Stimulated activated CD4-positive, alpha-beta T cell treated with anti-CD3 and anti-CD28 coated beads, Interleukin-4, amount 100 ng/mL, for 48 hours (primary cell): Measurements from ENCODE around the gene TBC1D24.

Experiments used
- DNase-seq, 2 donors: peaks; one replicate each; pipeline ENCODE4 v3.0.0-alpha.2; 2020; ENCODE audit warnings: low read depth in 2 of 2

TBC1D24 gene

DNA sequence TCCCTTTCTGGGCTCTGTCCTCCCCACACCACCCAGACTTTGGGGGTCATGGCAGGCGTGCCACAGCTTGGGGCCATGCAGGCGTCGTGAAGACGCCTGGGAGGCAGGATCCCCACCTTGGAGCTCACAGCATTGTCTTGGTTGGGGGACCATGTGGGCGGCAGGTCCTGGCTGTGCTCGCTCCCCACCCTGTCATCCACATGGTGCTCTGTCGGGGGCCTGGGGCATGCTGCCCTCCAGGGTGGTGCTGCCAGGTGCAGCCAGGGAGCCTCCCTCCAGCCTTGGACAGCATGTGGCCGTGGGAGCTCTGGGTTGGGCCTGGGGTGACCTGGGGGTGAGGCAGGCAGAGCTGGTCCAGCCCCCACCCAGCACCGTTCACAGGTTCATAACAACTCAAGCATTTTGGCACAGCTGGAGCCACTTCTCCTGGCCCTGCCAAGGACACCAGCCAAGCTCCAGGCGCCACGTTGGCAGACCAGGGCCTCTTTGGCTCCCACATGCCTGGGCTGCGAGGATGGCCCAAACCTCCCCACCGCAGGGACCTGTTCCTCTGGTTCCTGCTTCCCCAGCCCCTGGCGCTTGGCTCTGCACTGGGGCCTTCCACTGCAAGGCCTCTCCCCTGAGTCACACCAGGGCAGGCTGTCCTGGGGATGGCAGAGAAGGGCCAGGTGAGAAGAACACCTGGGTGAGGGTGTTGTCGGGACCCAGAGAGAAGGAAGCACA is 23.8 kb downstream of the TBC1D24 start:
- no peak for DNase-seq

- DNase-seq = no peak
Measured at GRCh38 chr16:2499454-2499853, 24.5 kb downstream of the TBC1D24 start.

DNA sequence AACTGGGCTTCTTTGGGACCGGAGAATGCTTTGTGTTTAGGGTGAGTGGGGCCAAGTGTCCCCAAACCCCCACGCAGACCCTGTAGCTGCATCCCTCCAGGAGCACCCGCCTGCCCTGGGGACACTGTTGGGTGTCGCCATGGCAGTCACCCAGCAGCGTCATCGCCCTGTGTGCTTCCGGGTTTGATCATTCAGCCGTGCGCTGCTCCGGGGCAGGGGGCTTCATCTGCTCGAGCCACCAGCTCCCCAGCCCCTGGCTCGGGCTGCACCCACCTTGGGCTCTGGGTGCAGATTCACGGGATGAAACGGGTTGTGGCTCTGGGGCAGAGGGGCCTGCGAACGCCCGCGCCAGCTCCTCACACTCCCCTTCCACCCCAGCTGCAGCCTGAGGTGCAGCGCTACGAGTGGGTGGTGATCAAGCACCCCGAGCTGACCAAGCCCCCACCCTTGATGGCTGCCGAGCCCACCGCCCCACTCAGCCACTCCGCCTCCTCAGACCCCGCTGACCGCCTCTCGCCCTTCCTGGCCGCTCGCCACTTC is 25.0 kb downstream of the TBC1D24 start:
- DNase-seq = no peak

DNA sequence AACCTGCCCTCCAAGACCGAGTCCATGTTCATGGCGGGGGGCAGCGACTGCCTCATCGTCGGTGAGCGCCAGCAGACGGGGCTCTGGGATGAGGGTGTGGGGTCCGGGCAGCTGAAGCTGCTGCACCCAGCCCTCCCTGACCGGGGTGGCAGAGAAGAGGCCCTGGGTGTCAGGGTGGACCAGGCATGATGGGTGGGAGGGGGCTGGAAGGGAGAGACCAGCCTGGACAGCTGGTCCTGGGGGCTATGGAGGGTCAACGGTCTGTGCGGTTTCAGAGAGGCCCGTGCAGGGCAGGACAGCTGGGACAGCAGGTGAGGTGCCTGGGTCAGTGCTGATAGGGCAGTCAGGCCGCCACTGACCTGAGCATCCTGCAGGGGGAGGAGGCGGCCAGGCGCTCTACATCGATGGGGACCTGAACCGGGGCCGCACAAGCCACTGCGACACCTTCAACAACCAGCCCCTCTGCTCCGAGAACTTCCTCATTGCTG is 25.5 kb downstream of the TBC1D24 start:
- no peak for DNase-seq

DNA sequence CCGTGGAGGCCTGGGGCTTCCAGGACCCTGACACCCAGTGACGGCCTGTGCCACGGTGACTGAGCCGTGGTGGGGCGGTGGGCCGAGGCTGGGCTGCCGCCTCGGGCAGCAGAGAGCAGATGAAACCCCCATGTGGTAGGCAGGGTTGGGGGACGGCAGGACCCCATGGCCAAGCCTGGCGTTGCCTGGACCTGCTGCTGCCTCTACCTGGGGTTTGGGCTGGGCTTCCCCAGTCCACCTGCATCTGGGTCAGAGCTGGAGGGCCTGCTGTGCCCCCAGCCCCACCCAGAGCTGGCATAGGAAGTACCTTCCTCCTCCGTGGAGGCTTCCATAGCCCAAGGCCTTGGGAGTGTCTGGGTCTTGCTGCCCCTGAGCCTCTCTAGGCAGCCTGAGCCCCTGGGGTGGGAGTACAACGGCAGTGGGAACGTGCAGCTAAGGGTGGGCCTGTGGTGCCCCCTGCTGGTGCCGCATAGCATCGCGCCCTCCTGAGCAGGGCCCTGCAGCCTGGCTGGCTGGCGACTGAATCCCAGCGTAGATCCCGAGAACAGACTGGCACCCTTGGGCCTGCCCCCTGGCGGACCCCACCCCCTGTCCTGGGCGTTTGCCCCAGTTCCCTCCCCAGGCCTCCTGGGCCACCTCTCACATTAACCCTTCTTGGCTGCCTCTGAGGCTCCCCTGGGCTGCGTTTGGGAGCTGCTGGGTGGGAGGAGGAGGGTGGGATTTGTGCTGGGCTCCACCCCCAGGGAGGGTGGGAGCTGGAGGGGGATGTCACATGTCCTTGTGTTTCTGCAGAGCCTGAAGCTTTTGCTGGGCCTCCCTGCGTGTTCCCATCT is 26.2 kb downstream of the TBC1D24 start:
- DNase-seq = peak; percentile 67 to 80

GRCh38 chr16:2501946-2502895 is 27.3 kb downstream of the TBC1D24 start:
- DNase-seq = no peak

DNA sequence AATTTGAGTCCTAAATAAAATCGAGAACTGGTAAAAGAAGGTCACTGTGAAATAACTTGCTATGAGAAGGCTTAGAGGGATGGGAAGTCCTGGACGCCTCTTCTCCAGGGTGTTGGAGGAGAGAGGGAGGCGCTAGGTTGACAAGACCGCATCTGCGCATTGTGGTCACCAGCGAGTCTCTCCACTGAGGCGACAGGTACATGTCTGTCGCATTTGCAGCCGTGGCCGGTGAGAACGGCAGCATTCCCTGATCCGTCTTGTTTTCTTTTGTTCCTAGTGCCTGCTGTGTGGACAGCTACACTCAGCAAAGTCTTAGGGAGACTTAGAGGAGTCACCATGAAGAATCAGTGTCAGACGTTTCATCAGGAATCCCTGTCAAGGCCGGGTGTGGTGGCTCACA is 30.8 kb downstream of the TBC1D24 start:
- no peak for DNase-seq

DNA sequence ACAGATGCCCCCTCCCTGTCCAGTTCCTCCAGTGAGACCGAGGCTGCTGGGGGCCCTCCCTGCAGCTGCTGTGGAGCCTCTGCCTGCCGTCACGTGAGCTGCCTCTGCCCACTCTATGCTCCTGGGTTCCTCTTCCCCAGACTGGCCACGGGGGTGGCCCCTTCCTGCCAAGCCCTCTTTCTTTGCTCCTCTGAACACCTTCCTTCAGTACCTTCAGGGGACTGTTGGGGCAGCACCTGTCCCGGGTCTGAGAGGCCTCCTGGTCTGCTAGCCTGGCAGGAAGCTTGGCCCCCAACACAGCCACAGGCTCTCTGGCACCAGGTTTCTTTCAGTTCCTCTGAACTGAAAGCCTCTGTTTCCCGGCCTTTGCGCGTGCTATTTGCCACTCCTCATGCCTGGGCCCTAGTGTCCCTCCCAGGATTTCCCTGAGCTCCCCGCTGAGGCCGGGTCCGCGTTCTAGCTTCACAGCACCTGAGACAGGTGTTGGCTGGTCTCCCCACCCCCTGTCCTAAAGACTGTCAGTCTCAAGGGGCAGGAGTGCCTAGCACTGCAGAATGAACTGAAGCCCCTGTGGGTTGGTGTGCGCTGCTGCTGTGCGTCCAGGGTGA is 32.2 kb downstream of the TBC1D24 start:
- DNase-seq = no peak

DNA sequence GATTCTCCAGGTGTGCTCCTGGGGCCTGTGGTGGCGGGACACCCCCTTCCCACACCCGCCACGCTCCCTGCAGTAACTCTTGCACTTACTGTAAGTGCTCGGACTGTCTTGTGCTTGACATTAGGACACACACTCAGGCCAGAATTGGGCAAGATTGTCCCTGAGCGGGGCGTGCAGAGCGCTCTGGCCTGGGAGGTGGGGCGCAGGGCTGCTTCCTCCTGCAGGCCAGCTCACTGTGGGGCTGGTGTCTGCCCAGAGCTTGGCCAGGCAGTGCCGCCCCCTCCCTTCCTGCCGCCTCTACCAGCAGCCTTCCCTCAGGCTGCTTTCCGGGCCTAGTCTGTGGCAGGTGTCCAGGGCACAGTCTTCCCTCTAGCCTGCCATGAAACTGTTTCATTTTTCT is 32.7 kb downstream of the TBC1D24 start:
- DNase-seq = no peak

- DNase-seq = no peak
Measured at GRCh38 chr16:2508722-2509400, 33.9 kb downstream of the TBC1D24 start.

DNA sequence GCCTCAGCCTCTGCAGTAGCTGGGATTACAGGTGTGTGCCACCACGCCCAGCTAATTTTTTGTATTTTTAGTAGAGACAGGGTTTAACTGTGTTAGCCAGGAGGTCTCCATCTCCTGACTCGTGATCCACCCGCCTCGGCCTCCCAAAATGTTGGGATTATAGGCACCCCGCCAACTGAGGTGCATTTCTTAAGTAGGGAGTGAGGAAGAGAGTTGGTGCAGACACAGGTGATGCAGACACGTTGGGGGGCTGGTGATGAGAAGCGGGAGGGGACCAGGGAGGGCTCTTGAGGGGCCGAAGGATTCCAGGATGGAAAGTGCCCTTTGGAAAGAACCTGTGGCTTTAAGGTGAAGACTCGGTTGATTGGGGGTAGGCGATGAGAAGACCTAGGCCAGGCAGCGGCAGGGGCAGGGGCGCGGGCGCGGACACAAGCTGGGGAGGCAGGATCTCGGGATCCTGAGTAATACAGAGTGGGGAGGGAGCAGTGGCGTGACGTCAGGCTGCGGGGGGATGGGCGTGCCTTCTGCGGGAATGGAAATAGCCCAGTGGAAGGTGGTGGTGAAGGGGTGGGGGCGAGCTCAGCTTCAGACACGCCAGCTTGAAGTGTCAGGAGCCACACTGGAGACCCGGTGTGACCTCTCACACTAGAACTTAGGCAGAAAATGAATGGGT is 36.3 kb downstream of the TBC1D24 start:
- no peak for DNase-seq

DNA sequence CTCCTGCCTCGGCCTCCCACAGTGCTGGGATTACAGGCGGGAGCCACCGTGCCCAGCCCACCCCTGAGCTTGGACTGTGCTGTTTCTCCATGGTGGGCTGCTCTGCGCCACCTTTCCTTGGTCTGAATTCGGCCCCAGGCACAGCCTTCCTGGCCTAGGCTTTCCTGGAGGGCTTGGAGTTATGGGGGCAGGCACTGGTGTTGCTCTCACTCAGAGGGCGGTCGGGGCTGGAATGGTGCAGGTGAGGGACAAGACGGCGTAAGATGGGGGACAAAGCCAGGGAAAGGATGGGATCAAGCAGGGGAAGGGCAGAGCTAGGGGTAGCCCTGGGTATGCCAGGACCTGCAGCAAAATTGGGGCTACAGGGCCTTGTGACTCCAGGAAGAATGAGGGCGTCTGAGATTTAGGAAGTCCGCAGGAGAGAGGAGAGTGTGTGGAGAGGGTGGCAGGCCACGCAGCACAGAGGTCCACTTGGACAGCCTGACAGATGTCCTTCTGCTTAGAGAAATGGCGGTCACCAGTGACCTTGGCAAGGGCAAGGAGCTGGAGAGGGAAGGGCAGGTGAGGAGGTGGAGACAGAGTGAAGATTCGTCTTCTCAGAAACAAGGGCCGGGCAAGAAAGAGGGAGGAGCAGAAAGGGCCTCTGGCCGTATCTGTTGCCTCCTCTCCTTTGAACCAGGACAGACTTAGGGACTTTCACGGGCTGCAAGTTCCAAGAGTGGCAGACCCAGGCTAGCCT is 37.2 kb downstream of the TBC1D24 start:
- DNase-seq = no peak

DNA sequence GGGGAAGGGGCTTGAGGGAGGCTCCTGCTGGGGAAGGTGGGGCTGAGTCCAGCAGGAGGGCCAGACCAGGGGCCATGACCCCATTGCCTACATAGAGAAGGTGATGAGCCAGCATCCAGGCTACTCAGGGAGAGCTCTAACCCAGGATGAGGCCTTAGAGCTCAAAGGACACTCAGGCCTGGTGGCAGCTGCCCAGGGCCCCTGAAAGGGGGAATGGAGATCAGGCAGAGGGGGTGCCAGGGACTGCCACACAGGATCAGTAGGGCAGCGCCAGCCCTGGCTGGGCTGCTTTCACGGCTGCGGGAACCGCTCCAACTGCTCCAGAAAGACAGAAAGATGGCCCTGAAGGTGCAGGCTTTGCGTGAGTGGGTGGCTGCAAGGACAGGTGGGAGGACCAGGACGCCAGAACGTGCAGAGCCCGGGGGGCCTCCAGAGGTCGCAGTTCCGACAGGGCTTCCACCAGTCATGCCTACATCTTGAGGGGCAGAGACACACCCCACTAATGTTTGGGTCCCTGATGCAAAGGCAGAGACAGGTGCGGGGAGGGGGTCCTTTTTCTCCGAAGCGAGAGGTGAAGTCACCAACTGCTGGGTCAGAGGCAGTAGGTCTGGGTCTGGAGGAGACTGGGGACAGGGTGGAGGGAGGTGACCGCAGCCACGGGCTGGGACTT is 37.9 kb downstream of the TBC1D24 start:
- no peak for DNase-seq

DNA sequence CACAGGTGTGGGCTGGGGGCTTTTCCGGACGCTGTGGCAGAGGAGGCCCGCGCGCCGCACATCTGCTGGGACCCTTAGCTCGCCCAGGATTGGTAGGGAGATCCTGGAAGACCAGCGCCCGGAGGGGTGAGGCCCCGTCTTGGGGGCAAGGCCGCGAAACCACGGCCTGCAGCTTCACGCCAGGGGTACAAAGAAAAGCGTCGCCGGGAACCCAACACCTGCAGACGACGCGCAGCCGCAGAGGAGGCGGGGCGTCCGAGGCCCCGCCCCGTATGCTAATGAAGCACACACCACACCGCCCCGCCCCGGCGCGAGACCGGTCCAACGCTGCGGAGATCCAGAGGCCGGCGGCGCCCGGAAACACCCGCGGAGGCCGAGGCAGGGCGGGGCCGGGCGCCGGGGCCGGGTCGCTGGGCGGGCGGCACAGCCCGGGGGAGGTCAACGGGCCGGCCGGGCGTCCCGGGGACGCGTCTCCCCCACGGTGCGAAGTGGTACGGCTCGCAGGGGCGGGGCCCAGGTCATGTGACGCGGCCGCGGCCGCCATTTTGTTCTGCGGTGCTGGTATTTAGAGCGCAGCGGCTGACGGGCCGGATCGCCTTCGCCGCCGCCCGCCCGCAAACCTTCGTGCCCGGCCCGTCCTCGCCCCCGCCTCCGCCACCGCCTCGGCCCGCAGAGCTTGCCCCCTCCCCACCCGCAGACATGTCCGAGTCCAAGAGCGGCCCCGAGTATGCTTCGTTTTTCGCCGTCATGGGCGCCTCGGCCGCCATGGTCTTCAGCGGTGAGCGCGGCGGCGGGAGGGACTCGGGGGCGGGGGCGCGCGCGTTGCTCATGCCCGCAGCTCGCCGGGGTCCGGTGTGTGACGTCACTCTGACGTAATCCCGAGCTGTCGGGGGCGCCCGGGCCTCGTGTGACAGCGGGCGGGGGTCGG is 38.7 kb downstream of the TBC1D24 start, which contains the start of gene ATP6V0C:
Gene ATP6V0C, plus strand, starts transcription at position 548 of the 928 bp plus-strand sequence. Its CDS starts 152 bp downstream, at position 700.
- DNase-seq = peak; percentile 84 to 85

DNA sequence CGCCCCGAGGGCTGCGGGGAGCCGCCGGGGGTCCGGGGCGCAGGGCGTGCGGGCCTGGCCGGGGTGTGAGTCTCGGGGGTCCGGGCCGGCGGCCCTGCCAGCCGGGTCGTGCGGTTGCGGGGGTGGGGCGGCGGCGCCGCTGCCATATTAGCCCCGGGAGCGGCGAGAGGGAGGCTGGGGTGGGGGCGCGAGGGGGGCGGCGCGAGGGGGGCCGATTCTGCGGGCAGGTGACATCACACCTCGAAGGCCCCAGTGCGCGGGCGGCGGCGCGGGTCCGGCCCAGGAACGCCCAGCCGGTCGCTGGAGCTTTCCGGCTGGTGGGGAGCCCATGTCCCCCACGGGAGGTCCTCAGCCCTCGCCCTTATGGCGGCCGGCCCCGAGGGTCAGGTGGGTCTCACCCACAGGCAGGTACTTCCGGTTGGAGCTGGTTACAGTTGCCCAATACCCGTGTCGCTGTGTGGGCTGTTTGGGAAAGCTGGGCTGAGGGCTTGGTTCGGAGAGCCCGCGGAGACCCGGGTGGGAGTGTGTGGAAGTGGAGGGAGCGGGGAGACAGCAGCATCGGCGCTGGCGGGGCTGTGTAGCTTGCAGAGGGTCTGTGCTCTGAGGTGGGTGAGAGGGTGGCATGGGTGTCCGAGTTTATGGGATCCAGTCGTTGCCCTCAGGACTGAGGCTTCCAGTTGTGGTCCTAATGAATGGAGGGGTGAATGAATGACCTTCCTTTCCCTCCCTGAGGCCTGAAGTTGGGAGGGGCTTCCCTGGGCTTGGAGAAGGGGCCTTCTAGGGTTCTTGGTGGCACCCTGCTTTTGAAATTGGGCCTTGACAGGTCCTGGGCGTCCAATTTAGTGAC is 39.6 kb downstream of the TBC1D24 start:
- DNase-seq = no peak

DNA sequence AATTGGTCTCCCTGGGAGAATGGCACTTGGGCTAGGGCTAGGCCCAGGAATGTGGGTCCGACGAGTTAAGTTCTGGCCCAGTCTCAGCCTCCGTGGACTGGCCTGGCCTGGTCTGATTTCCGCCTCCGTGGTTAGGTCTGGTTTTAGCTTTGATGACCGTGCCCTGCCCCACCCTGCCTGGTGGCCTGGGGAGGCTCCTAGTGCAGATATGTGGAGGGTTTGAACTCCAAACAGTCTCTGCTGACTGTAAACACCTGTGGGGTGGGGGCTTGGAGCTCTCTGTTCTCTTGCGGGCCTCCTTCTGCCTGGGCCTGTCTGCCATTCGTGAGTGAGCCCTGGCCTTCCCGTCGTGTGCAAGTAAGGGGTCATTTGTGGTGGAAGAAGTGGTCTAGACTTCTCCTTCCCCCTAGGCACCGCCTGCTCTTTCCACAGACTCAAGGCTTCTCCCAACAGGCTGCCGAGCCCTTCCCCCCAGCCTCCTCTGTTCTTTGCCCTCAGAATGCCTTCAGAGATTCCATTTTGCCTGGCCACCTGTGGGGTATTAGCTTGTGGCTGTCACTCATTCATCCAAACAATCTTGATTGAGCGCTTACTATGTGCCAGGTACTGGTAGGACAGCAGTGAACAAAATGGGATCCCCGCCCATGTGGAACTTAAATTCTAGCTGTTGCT is 40.4 kb downstream of the TBC1D24 start:
- DNase-seq = no peak
